Mesothelial cell of epicardium (in vitro differentiated cells): Measurements from ENCODE around the gene REXO1. TPM values are rescaled to one million over a fixed set of nuclear protein-coding genes. Genes with fewer than 3 reads are reported as not detected.

ENCODE experiments used
- DNase-seq, 2 experiments: peaks; one replicate each; pipeline ENCODE4 v3.0.0; 2021; ENCODE audit warnings: low spot score in 2 of 2; ENCODE audit not compliant: unreplicated experiment in 2 of 2
- H3K27ac Mint-ChIP-seq: 2 replicates; pipeline ENCODE4 v1.8.0; 2021; ENCODE audit warnings: mixed read lengths
- H3K27me3 Mint-ChIP-seq: 2 replicates; pipeline ENCODE4 v1.8.0; 2021; ENCODE audit warnings: low read depth, mixed read lengths
- H3K36me3 Mint-ChIP-seq: 2 replicates; pipeline ENCODE4 v1.8.0; 2021; ENCODE audit warnings: mixed read lengths
- H3K4me1 Mint-ChIP-seq: 2 replicates; pipeline ENCODE4 v1.8.0; 2021; ENCODE audit warnings: mixed read lengths
- H3K4me3 Mint-ChIP-seq: 2 replicates; pipeline ENCODE4 v1.8.0; 2021; ENCODE audit warnings: mild to moderate bottlenecking, moderate library complexity, mixed read lengths
- H3K9me3 Mint-ChIP-seq: 2 replicates; pipeline ENCODE4 v1.8.0; 2021; ENCODE audit warnings: mixed read lengths
- total RNA-seq: library from RNA; stranded (reverse); gene quantifications from 3 replicates; pipeline ENCODE4 v1.2.1, GENCODE V29; 2021
- TF ChIP-seq, protein P1 (sequence below): fragments of 200-600 bp; sonication (generic); IDR thresholded peaks from one replicate; pipeline ENCODE4 v1.5.0; 2021; ENCODE audit warnings: antibody characterized with exemption; ENCODE audit not compliant: unreplicated experiment

The REXO1 gene
- total RNA-seq, 1 donor from 2014 or later = 46.6 TPM

DNA sequence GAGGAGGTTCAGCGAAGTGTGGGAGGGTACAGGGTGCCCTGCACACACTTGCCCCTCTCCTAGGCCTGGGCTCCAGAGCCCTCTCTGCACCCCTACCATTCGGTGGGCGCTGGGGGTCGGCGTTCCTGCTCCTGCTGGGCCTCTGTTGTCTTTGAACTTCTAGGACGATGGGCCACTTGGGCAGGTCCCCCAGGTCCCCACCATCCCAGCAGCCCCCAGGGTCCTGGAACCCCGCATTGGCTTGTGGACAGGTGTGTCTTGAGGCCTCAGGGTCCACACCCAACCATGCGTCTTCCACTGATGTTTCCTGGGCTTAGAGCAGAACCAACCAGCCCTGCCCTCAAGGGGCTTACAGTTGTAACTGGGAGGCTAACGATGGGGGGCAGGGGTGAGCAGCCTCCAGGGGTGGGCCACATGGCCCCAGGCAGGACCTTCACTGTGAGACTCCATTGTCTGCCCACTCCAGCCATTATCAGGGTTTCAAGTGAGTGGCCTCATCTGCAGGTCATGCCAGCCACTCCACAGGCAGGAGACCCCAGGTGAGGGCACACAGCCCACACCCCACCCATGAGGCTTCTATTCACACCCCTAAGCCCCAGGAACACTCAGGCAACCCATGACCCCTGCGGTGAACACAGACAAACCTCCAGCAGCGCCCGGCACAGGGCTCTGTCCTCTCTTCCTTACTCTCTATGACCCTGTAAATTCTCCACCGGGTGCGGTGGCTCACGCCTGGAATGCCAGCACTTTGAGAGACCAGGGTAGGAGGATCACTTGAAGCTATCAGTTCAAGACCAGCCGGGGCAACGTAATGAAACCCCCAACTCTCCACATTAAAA lies 17.1 kb upstream of the REXO1 start:
- Mint-ChIP-seq H3K36me3 (no peaks in the 10 kb centered on the region), H3K4me1 (peaks cover 18% of the 10 kb centered on the region)

DNA sequence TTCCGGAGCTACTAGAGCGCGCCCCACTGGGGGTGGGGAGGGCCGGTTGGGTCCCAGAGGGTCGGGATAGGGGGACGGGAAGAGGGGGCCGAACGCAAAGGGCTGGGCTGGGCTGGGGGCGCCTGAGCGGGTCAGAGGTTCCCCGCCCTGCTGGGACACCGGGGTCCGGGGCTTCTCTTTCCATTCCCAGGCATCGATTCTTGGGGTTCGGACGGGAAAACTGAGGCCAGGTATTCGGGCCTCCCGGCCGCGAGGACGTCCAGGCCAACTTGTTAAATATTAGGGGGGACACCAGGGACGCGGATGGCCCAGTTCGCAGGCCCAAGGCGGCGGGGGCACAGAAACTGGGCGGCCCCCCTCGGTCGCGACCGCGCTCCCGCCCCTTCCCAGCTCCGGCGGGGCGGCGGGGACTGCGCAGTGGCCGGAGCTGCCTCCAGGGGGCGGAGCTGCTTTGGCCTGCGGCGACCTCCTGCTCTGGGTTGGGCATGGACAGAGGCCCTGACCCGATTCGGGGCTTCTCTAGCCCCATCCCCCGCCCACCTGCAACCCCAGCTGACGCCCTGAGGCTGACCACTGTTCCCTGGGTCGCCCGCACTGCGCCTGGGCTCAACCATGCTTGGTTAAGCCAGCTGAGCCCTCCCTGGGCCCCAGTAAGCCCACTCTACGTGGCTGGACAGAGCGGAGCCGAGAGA lies 16.3 kb upstream of the REXO1 start:
- Mint-ChIP-seq H3K9me3 (no peaks in the 10 kb centered on the region), H3K27me3 (peaks cover 13% of the 10 kb centered on the region), H3K27ac (no peak overlapping the region), H3K4me3 (peak overlapping the region; percentile 70), H3K4me1 (peaks cover 18% of the 10 kb centered on the region), H3K36me3 (no peaks in the 10 kb centered on the region)
- TF ChIP-seq, protein P1, sequence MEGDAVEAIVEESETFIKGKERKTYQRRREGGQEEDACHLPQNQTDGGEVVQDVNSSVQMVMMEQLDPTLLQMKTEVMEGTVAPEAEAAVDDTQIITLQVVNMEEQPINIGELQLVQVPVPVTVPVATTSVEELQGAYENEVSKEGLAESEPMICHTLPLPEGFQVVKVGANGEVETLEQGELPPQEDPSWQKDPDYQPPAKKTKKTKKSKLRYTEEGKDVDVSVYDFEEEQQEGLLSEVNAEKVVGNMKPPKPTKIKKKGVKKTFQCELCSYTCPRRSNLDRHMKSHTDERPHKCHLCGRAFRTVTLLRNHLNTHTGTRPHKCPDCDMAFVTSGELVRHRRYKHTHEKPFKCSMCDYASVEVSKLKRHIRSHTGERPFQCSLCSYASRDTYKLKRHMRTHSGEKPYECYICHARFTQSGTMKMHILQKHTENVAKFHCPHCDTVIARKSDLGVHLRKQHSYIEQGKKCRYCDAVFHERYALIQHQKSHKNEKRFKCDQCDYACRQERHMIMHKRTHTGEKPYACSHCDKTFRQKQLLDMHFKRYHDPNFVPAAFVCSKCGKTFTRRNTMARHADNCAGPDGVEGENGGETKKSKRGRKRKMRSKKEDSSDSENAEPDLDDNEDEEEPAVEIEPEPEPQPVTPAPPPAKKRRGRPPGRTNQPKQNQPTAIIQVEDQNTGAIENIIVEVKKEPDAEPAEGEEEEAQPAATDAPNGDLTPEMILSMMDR = peak; percentile 77
- DNase-seq = peak in 1 of 2 experiments; percentile 72

More for the DNA sequence above, 17.1 kb upstream of the REXO1 start:
- peak overlapping the region; percentile 62 for H3K4me3 Mint-ChIP-seq
- H3K27me3 Mint-ChIP-seq = peaks cover 13% of the 10 kb centered on the region
- TF ChIP-seq, protein P1 = no peak
- DNase-seq = no peak
- no peaks in the 10 kb centered on the region for H3K9me3 Mint-ChIP-seq
- H3K27ac Mint-ChIP-seq = peak overlapping the region; percentile 67

DNA sequence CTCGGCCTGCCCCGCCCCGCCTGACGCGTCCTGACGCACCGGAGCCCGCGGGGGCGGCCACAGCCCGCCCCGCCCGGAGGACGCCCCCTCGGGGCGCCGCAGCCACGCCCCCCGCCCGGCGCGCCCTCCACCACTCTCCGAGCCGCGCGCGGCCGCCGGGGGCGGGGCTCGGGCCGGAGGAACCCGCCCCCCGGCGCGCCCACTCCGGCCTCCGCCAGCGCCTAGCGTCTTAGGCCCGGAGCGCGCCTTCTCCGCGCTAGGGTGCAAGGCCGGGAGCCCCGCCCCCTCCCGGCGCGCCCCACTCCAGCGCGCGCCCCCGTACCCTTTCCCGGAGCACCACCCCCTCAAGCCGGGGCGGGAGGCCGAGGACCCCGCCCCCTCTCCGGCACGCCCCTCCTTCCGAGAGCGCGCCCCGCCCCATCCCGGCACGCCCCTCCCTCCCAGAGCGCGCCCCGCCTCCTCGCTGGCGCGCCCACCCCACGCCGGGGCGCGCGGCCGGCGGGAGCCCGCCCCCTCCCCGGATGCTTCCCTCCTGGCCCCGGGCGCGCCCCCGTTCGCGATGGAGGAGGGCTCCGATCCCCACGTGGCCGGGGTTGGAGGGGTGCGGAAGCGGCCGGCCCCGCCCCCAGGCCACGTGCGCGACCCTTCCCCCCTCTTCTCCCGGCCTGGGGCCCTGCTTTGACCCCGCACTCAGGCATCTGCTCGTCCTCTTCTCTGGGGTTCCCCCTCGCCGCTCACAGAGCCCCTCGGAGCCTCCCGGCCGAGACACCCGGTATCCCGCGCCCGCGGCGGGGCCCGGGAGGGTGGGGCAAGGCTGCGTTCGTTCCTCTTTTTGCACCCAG lies 15.6 kb upstream of the REXO1 start:
- H3K27ac Mint-ChIP-seq = no peak overlapping the region
- DNase-seq = peak; percentile 93 to 94
- no peaks in the 10 kb centered on the region for H3K36me3 Mint-ChIP-seq
- H3K9me3 Mint-ChIP-seq = no peaks in the 10 kb centered on the region
- TF ChIP-seq, protein P1 = no peak
- H3K4me1 Mint-ChIP-seq = peaks cover 23% of the 10 kb centered on the region
- H3K4me3 Mint-ChIP-seq = peak overlapping the region; percentile 70
- H3K27me3 Mint-ChIP-seq = peaks cover 13% of the 10 kb centered on the region

DNA sequence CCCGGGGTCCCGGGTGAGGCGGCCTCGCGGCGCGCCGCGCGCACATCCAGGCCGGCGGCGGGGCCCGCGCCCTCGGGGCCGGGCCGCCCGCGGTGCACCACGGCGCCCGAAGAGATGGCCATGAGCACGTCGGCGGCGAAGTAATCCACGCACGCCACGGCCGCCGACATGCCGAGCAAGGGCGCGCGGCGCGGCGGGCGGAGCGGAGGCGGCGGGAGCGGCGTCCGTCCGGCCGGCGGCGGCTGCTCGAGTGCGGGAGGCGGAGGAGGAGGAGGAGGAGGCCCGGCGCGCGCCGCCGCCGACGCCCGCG lies 15.0 kb upstream of the REXO1 start, which contains the start of gene KLF16:
Gene KLF16, minus strand, starts transcription at position 252 of the 310 bp plus-strand sequence. Its CDS starts 82 bp downstream, at position 170.
- no peak for DNase-seq
- peak within 1 kb of the TSS; percentile 87 for H3K27ac Mint-ChIP-seq

More for the DNA sequence above, 15.0 kb upstream of the REXO1 start, which contains the start of gene KLF16:
- peaks cover 26% of the 10 kb centered on the region for H3K4me1 Mint-ChIP-seq
- H3K36me3 Mint-ChIP-seq = no peaks in the 10 kb centered on the region
- H3K4me3 Mint-ChIP-seq = peak within 1 kb of the TSS; percentile 91
- TF ChIP-seq, protein P1 = no peak
- H3K27me3 Mint-ChIP-seq = peaks cover 13% of the 10 kb centered on the region
- no peaks in the 10 kb centered on the region for H3K9me3 Mint-ChIP-seq
